OCI-LY3 (cell line): ENCODE results near the gene SNED1.

Source experiments
- CTCF ChIP-seq: fragments of 200-600, 300-600 bp; sonication (generic); IDR thresholded peaks from 2 replicates; pipeline ENCODE4 v1.5.1; 2014; ENCODE audit warnings: antibody characterized with exemption, low read length, low read depth
- EZH2phosphoT487 ChIP-seq: fragments of 200-600 bp; shearing (Covaris generic); IDR thresholded peaks from 2 replicates; pipeline ENCODE4 v1.6.1; 2018; ENCODE audit warnings: antibody characterized with exemption, mixed run types, low read depth

GRCh38 chr2:241043581-241043980 lies 45.2 kb downstream of the SNED1 start:
- TF ChIP-seq EZH2phosphoT487 (no peak), CTCF (no peak)
